GM21360 (cell line): Measurements from ENCODE around the gene SALL1.

ENCODE experiments used
- ATAC-seq: cut with Tn5 transposase; IDR thresholded peaks from one replicate; pipeline ENCODE4 v1.9.1; 2021; ENCODE audit warnings: mild to moderate bottlenecking, moderate library complexity; ENCODE audit not compliant: unreplicated experiment

The SALL1 gene

GRCh38 chr16:51114382-51114781 is 36.7 kb downstream of the SALL1 start:
- ATAC-seq, result no peak

- ATAC-seq, result no peak
These were observed 37.6 kb downstream of the SALL1 start for GRCh38 chr16:51113236-51114125.

GRCh38 chr16:51112323-51112722 is 38.7 kb downstream of the SALL1 start:
- ATAC-seq, result no peak

DNA sequence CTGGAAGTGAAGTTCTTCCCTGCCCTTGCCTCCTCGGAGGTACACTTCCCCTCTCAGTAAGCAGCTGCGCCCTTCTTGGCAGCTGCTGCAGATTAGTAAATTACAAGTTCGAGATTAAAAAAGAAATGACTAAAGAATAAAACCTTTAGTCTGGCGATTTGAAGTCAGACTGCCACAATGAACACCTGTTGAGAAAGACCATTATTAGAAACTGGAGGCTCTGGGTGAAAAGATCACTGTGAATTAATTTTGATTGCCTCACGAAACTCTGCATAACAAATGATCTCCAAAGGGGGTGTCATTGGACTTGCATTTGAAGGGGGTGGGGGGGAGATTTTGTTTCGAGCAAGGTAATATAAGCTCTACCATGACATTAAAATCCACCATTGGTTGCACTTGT is 39.3 kb downstream of the SALL1 start:
- no peak for ATAC-seq

- ATAC-seq, result no peak
These were observed 40.3 kb downstream of the SALL1 start for GRCh38 chr16:51110700-51111157.

- no peak for ATAC-seq
These were observed 41.9 kb downstream of the SALL1 start for GRCh38 chr16:51109173-51109572.

GRCh38 chr16:51107742-51108141 is 43.3 kb downstream of the SALL1 start:
- ATAC-seq, result no peak

DNA sequence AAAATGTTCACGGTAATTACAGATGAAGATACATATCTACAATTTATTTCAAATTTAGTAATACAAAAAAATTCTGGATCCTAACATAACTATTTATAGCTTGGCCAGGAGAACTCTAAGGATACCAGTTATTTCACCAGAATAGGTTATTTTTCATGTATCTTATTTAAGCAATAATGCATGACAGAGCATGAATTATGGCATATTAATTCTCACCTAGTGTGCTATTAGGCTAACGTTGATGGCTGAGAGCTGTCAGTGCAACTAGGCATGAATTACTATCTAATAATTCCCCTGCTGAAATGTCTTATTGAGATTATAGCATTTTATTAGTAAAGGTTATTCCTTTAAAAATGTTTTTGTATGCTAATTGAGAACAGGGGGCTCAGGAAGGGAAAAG is 44.5 kb downstream of the SALL1 start:
- no peak for ATAC-seq

DNA sequence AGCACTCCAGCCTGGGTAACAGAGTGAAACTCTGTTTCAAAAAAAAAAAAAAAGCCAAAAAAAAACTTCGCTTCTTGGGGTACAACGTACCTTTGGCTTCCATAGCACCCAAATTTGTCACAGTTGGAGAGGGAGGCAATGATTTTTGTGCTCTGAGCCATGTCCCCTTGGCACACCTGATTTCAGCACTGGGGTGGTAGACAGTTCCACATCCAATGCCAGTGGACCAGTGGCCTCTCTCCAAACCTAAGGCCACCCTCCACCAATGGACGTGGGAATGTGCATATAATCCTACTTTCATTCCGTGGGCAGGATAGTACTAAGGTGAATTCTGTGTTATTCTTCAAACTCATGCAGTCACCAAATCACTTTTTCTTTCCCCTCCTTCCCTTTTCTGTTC is 47.5 kb downstream of the SALL1 start:
- no peak for ATAC-seq

DNA sequence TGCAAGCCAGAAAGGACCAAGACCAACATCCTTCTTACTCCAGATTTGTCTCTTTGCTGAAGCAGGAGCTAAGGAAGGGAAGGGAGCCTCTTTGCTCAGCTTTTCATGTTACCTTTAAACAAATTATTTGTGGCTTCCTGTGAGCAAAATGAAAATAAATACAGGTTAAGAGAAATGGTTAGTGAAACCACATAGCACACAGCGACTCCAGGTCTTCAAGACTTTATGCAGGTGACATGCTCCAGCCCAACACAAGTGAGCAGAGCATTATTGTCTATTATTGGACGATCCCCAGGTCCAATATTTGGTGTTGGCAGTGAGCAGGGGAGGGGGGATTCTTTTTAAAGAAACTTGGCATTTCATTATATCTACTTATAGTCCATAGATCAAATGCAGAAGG is 53.3 kb downstream of the SALL1 start:
- ATAC-seq, result no peak

GRCh38 chr16:51095890-51096626 is 55.0 kb downstream of the SALL1 start:
- ATAC-seq, result no peak

DNA sequence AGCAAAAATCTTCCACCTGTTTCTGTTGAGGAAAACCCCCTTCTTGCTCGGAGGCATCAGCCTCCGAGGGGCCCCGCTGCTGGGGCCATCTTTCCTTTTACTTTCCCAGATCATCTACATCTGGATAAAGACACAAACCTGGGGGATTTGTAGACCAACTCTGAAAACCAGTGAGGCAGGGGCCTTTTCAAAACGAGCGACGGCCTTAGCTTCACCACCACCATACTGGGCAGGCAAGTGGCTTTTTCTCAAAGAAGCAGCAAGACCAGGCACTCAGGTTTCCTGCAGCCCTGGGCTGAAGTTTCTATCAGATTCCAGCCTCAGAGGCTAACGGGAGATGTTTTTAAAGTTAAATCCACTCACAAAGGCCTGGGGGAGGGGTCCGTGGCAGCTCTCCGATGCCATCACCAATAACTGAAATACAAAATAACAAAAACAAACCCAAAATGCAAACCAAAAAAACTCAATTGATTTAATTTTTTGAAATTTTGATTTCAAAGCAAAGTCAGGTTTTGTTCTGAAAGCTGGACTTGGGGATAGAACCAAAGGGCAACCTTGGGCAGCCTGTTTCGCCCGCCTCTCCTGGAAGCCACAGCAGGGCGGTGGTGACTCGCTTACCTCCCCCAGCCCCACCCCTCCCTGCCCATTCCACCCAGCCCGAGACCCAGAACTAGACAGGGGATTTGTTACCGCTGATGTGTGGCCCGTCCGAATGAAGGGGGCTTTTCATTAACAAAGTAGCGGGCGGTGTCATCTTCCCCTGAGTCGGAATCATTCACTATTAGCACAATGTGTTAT is 55.8 kb downstream of the SALL1 start:
- ATAC-seq, result no peak

DNA sequence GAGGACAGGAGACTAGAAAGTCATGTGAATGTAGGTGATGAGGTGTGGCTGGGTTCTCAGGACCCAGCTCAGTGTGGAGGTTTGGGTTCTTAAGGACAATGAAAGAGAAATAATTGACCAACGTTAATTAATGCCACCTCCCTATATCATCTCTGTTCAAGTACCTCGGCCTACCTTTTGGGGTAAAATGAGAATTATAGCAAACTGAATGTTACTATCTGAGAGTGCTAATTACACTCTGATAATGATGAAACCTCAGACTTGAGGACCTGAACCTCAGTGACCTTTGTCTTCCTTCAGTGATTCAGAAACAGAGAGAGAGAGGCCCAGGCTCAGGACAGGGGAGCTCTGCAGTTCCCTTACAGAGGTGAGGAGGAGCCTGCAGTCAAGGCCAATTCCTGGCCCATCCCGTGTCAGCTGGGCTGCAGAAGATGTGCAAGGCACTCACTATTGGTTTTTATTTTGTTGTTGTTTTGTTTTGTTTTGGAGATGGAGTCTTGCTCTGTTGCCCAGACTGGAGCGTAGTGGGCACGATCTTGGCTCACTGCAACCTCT is 57.3 kb downstream of the SALL1 start:
- ATAC-seq, result no peak
